Uterus (tissue), 2 donors: Measurements from ENCODE around the gene ZC2HC1B.

Experiments
- CTCF ChIP-seq, 4 experiments: fragments of 200-600 bp in 2 of 4; fragments of 450-650 bp in 2 of 4; sonication (generic) in 2 of 4; IDR thresholded peaks; one replicate each; pipeline ENCODE4 v1.5.1; 2016 to 2019; ENCODE audit warnings: antibody characterized with exemption in 4 of 4, mild to moderate bottlenecking in 2 of 4, moderate library complexity in 1 of 4
- POLR2A ChIP-seq, 2 donors: fragments of 450-650 bp; IDR thresholded peaks; one replicate each; pipeline ENCODE4 v1.6.1; 2016; ENCODE audit warnings: antibody characterized with exemption in 2 of 2, mild to moderate bottlenecking in 1 of 2, moderate library complexity in 1 of 2

GRCh38 chr6:143965503-143966171 lies 101.4 kb downstream of the ZC2HC1B start:
- no peak for TF ChIP-seq CTCF (IDR thresholded peaks at IDR 0.05)
- no peak for TF ChIP-seq POLR2A (IDR thresholded peaks at IDR 0.05)
